WTC11 (cell line): ENCODE results near the gene ALOX12B. TPM values are rescaled to one million over a fixed set of nuclear protein-coding genes. Genes with fewer than 3 reads are reported as not detected.

Source experiments
- ATAC-seq: fragments of 200-7000 bp; cut with Tn5 transposase; 2 replicates; pipeline ENCODE4 v1.10.0; 2021; ENCODE audit warnings: mild to moderate bottlenecking, moderate library complexity
- CTCF ChIA-PET: fragments of 300-600 bp; sonication (Branson Sonifier 250); formaldehyde crosslinking; loops from one replicate; lab custom pipeline; 2021; ENCODE audit warnings: antibody characterized with exemption; lab: Charles Lee
- POLR2A ChIA-PET: fragments of 350-600 bp; sonication (Branson Sonifier 250); formaldehyde crosslinking; loops from one replicate; lab custom pipeline; 2021; ENCODE audit warnings: antibody characterized with exemption; lab: Charles Lee
- DNase-seq: peaks from one replicate; pipeline ENCODE4 v3.0.0; 2021; ENCODE audit warnings: low spot score
- H3K27ac Mint-ChIP-seq: 2 replicates; pipeline ENCODE4 v1.8.0; 2021; ENCODE audit warnings: mixed read lengths
- H3K27me3 Mint-ChIP-seq: 2 replicates; pipeline ENCODE4 v1.8.0; 2021; ENCODE audit warnings: low read depth, mild to moderate bottlenecking, moderate library complexity, mixed read lengths
- H3K36me3 Mint-ChIP-seq: 2 replicates; pipeline ENCODE4 v1.8.0; 2021; ENCODE audit warnings: mixed read lengths
- H3K4me1 Mint-ChIP-seq: 2 replicates; pipeline ENCODE4 v1.8.0; 2022; ENCODE audit warnings: mixed read lengths
- H3K4me3 Mint-ChIP-seq: 2 replicates; pipeline ENCODE4 v1.8.0; 2021; ENCODE audit warnings: mild to moderate bottlenecking, moderate library complexity, mixed read lengths
- H3K9me3 Mint-ChIP-seq: 2 replicates; pipeline ENCODE4 v1.8.0; 2021; ENCODE audit warnings: mixed read lengths
- ATF1 ChIP-seq: sonication (generic); formaldehyde crosslinking; IDR thresholded peaks from 2 replicates; pipeline ENCODE4 v1.8.1; 2023; ENCODE audit warnings: mild to moderate bottlenecking, moderate library complexity, missing genetic modification reagents
- FOXP4 ChIP-seq: sonication (generic); formaldehyde crosslinking; IDR thresholded peaks from 2 replicates; pipeline ENCODE4 v1.8.0; 2022; ENCODE audit warnings: mild to moderate bottlenecking, missing genetic modification reagents
- GRHL2 ChIP-seq: fragments of 250-450 bp; sonication (Bioruptor Pico); IDR thresholded peaks from 2 replicates; pipeline ENCODE4 v1.8.0; 2022; ENCODE audit warnings: mild to moderate bottlenecking, moderate library complexity; ENCODE audit not compliant: insufficient replicate concordance, severe bottlenecking
- HMGA2 ChIP-seq: fragments of 250-450 bp; sonication (Bioruptor Pico); IDR thresholded peaks from 2 replicates; pipeline ENCODE4 v1.4.0; 2021; ENCODE audit warnings: mild to moderate bottlenecking, moderate library complexity
- NFYB ChIP-seq: sonication (generic); formaldehyde crosslinking; conservative IDR thresholded peaks from 2 replicates; pipeline ENCODE4 v1.8.0; 2022; ENCODE audit warnings: low read depth, missing genetic modification reagents
- OVOL2 ChIP-seq: fragments of 250-450 bp; sonication (Bioruptor Pico); IDR thresholded peaks from 2 replicates; pipeline ENCODE4 v1.9.0; 2021; ENCODE audit warnings: mild to moderate bottlenecking, borderline replicate concordance
- RELA ChIP-seq: sonication (generic); formaldehyde crosslinking; IDR thresholded peaks from 2 replicates; pipeline ENCODE4 v1.8.1; 2022; ENCODE audit warnings: missing genetic modification reagents, mild to moderate bottlenecking, borderline replicate concordance
- SP1 ChIP-seq: sonication (generic); formaldehyde crosslinking; conservative IDR thresholded peaks from 2 replicates; pipeline ENCODE4 v1.8.1; 2022; ENCODE audit warnings: missing genetic modification reagents
- TCF7 ChIP-seq: sonication (generic); formaldehyde crosslinking; IDR thresholded peaks from 2 replicates; pipeline ENCODE4 v1.8.0; 2022; ENCODE audit warnings: mild to moderate bottlenecking, low read depth, missing genetic modification reagents, moderate library complexity
- TP53 ChIP-seq: sonication (generic); formaldehyde crosslinking; IDR thresholded peaks from 2 replicates; pipeline ENCODE4 v1.8.1; 2023; ENCODE audit warnings: mild to moderate bottlenecking, missing genetic modification reagents
- USF2 ChIP-seq: sonication (generic); formaldehyde crosslinking; IDR thresholded peaks from 2 replicates; pipeline ENCODE4 v1.8.1; 2023; ENCODE audit warnings: mild to moderate bottlenecking, missing genetic modification reagents, moderate library complexity
- ZNF121 ChIP-seq: sonication (generic); formaldehyde crosslinking; IDR thresholded peaks from 2 replicates; pipeline ENCODE4 v1.8.0; 2023; ENCODE audit warnings: missing genetic modification reagents
- ZNF317 ChIP-seq: sonication (generic); formaldehyde crosslinking; IDR thresholded peaks from 2 replicates; pipeline ENCODE4 v1.8.1; 2023; ENCODE audit warnings: low read depth, mild to moderate bottlenecking, moderate library complexity, missing genetic modification reagents, borderline replicate concordance
- ZNF416 ChIP-seq: fragments of 250-450 bp; sonication (Bioruptor Pico); IDR thresholded peaks from 2 replicates; pipeline ENCODE4 v1.9.0; 2021; ENCODE audit warnings: mild to moderate bottlenecking, inconsistent platforms
- ZNF671 ChIP-seq: fragments of 250-450 bp; sonication (Bioruptor Pico); IDR thresholded peaks from 2 replicates; pipeline ENCODE4 v1.8.0; 2021; ENCODE audit warnings: mild to moderate bottlenecking
- total RNA-seq: library from RNA; stranded (reverse); gene quantifications from 3 replicates; pipeline ENCODE4 v1.2.3, GENCODE V29; 2021
- TF ChIP-seq, protein P1 (sequence below): sonication (generic); formaldehyde crosslinking; IDR thresholded peaks from 2 replicates; pipeline ENCODE4 v1.8.1; 2023; ENCODE audit warnings: mild to moderate bottlenecking, missing genetic modification reagents
- TF ChIP-seq, protein P2 (sequence below): sonication (generic); formaldehyde crosslinking; conservative IDR thresholded peaks from 2 replicates; pipeline ENCODE4 v1.8.1; 2022; ENCODE audit warnings: mild to moderate bottlenecking, missing genetic modification reagents

Gene ALOX12B
- total RNA-seq, 1 experiment from 2014 or later = 0.72 TPM

DNA sequence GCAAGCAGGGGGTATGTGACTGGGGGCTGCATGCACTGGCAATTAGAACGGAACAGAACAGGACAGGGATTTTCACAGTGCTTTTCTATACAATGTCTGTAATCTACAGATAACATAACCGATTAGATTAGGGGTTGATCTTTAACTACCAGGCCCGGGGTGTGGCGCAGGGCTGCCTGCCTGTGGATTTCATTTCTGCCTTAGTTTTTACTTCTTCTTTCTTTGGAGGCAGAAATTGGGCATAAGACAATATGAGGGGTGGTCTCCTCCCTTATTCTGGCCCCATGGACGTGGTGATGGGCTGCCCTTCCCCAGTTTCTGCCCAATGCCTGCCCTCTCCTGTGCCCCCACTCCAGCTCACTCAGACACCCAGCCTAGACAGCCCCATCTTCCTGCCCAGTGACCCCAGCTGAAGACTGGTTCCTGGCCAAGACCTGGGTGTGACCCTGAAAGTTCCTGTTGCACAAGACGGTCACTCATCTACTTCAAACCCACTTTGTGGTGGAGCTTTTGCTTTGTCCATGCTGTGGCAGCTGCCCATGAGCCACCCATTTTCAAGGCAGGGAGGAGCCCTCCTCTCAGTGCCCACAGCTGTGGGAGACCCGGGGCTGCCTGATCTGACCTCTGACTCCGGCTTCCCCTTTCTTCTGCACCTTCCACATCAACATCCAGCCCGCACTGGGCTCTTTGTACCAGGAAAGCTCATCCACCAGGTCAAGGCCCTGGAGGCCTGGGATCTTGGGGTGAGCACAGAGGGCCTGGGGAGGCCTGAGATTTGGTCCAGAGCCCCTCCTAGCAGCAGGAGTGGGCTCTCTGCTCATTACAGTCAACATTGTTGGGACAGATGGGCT lies 18.6 kb downstream of the ALOX12B start:
- H3K27me3 Mint-ChIP-seq = peaks cover 65% of the 10 kb centered on the region
- H3K9me3 Mint-ChIP-seq = no peaks in the 10 kb centered on the region
- no peak for TF ChIP-seq TP53
- TF ChIP-seq, all 79 proteins: peak for 0
- Mint-ChIP-seq H3K4me1 (peaks cover 31% of the 10 kb centered on the region), H3K27ac (no peak overlapping the region), H3K4me3 (no peak overlapping the region), H3K36me3 (no peaks in the 10 kb centered on the region)
- ATAC-seq = no peak
- POLR2A ChIA-PET = interaction anchor here (0.5 kb wide), 1 partner anchor 19 kb away, joined by 4 read pairs; no protein-coding TSS in a partner anchor
- no peak for DNase-seq
- CTCF ChIA-PET = interaction anchor here (0.8 to 13.0 kb wide), 10 partner anchors 8 to 307 kb away, joined by 3 to 380 read pairs (median 4); partner anchors contain the start of gene ALOXE3

GRCh38 chr17:8067806-8068205 lies 19.7 kb downstream of the ALOX12B start:
- no peaks in the 10 kb centered on the region for H3K36me3 Mint-ChIP-seq
- no peak overlapping the region for H3K4me3 Mint-ChIP-seq
- ATAC-seq (no peak), DNase-seq (no peak)
- ChIA-PET CTCF (no interaction called here), POLR2A (no interaction called here)
- TF ChIP-seq, protein P1, sequence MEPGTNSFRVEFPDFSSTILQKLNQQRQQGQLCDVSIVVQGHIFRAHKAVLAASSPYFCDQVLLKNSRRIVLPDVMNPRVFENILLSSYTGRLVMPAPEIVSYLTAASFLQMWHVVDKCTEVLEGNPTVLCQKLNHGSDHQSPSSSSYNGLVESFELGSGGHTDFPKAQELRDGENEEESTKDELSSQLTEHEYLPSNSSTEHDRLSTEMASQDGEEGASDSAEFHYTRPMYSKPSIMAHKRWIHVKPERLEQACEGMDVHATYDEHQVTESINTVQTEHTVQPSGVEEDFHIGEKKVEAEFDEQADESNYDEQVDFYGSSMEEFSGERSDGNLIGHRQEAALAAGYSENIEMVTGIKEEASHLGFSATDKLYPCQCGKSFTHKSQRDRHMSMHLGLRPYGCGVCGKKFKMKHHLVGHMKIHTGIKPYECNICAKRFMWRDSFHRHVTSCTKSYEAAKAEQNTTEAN = no peak
- TF ChIP-seq RELA (CRISPR knock-in tag) (no peak), ZNF121 (CRISPR knock-in tag) (no peak), ZNF416 (CRISPR knock-in tag) (no peak), SP1 (CRISPR knock-in tag) (no peak)
- H3K27ac Mint-ChIP-seq = no peak overlapping the region
- no peaks in the 10 kb centered on the region for H3K9me3 Mint-ChIP-seq
- H3K4me1 Mint-ChIP-seq = peaks cover 34% of the 10 kb centered on the region
- peaks cover 63% of the 10 kb centered on the region for H3K27me3 Mint-ChIP-seq

GRCh38 chr17:8066841-8067775 lies 20.4 kb downstream of the ALOX12B start:
- peaks cover 63% of the 10 kb centered on the region for H3K27me3 Mint-ChIP-seq

More at GRCh38 chr17:8066841-8067775, 20.4 kb downstream of the ALOX12B start:
- Mint-ChIP-seq H3K4me3 (no peak overlapping the region), H3K9me3 (no peaks in the 10 kb centered on the region), H3K36me3 (no peaks in the 10 kb centered on the region), H3K27ac (peak overlapping the region; percentile 11; the same call in 1 of the 2 replicates)
- ATAC-seq (peak; percentile 13), DNase-seq (peak; percentile 35)
- ChIA-PET CTCF (interaction anchor here (0.5 to 1.1 kb wide), 2 partner anchors 43 to 69 kb away, joined by 3 to 4 read pairs; no protein-coding TSS in a partner anchor), POLR2A (no interaction called here)
- TF ChIP-seq HMGA2 (no peak), SP1 (CRISPR knock-in tag) (no peak), ZNF317 (CRISPR knock-in tag) (no peak), ATF1 (CRISPR knock-in tag) (no peak), TCF7 (CRISPR knock-in tag) (no peak), ZNF121 (CRISPR knock-in tag) (no peak), ZNF671 (CRISPR knock-in tag) (no peak), FOXP4 (no peak), GRHL2 (CRISPR knock-in tag) (no peak), USF2 (CRISPR knock-in tag) (no peak), OVOL2 (CRISPR knock-in tag) (no peak), NFYB (CRISPR knock-in tag) (no peak)
- TF ChIP-seq, protein P1 = no peak
- TF ChIP-seq, protein P2, sequence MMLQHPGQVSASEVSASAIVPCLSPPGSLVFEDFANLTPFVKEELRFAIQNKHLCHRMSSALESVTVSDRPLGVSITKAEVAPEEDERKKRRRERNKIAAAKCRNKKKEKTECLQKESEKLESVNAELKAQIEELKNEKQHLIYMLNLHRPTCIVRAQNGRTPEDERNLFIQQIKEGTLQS = no peak
- TF ChIP-seq, all 79 proteins: peak for 0
- H3K4me1 Mint-ChIP-seq = peaks cover 37% of the 10 kb centered on the region
